HG03342 (cell line): ENCODE measurements around the gene PTPN14.

Source experiments
- ATAC-seq: cut with Tn5 transposase; IDR thresholded peaks from one replicate; pipeline ENCODE4 v1.9.1; 2021; ENCODE audit warnings: mild to moderate bottlenecking, moderate library complexity; ENCODE audit not compliant: unreplicated experiment

Gene PTPN14

GRCh38 chr1:214319938-214320337 is 231.5 kb downstream of the PTPN14 start:
- no peak for ATAC-seq

GRCh38 chr1:214318956-214319736 is 232.3 kb downstream of the PTPN14 start:
- ATAC-seq: no peak

GRCh38 chr1:214318356-214318755 is 233.0 kb downstream of the PTPN14 start:
- no peak for ATAC-seq

- no peak for ATAC-seq
Observed at GRCh38 chr1:214317734-214318133, 233.7 kb downstream of the PTPN14 start.

- ATAC-seq: no peak
Observed at GRCh38 chr1:214317300-214317699, 234.1 kb downstream of the PTPN14 start.

- no peak for ATAC-seq
Observed at GRCh38 chr1:214316593-214316992, 234.8 kb downstream of the PTPN14 start.

- ATAC-seq: no peak
Observed at GRCh38 chr1:214314178-214314843, 237.1 kb downstream of the PTPN14 start.

- no peak for ATAC-seq
Observed at GRCh38 chr1:214312530-214313051, 238.8 kb downstream of the PTPN14 start.

GRCh38 chr1:214310777-214311690 is 240.4 kb downstream of the PTPN14 start:
- ATAC-seq: no peak

GRCh38 chr1:214310010-214310409 is 241.4 kb downstream of the PTPN14 start:
- peak; percentile 67 for ATAC-seq

- ATAC-seq: no peak
Observed at GRCh38 chr1:214306269-214306668, 245.1 kb downstream of the PTPN14 start.

- no peak for ATAC-seq
Observed at GRCh38 chr1:214305164-214305751, 246.1 kb downstream of the PTPN14 start.

- no peak for ATAC-seq
Observed at GRCh38 chr1:214303141-214303930, 248.1 kb downstream of the PTPN14 start.

GRCh38 chr1:214301526-214301925 is 249.9 kb downstream of the PTPN14 start:
- no peak for ATAC-seq

GRCh38 chr1:214300149-214300780 is 251.1 kb downstream of the PTPN14 start:
- no peak for ATAC-seq
